CD14-positive monocyte (primary cell): ENCODE results near the gene TGFB3. TPM values are rescaled to one million over a fixed set of nuclear protein-coding genes. Genes with fewer than 3 reads are reported as not detected.

ENCODE experiments used
- DNase-seq, 3 donors: peaks; one replicate each; pipeline ENCODE4 v3.0.0-alpha.2; 2011 to 2022
- H2AFZ ChIP-seq: 2 replicates; pipeline ENCODE4 v1.6.0; 2012; ENCODE audit warnings: mild to moderate bottlenecking, low read depth, low read length, inconsistent platforms; ENCODE audit not compliant: insufficient read depth, poor library complexity, severe bottlenecking
- H3K27ac ChIP-seq, 2 donors: 1 replicate in 1 of 2; 2 replicates in 1 of 2; pipeline ENCODE4 v1.5.1; 2012 to 2013; ENCODE audit warnings: low read length in 2 of 2, control low read depth in 1 of 2, inconsistent platforms in 1 of 2, low read depth in 1 of 2, mild to moderate bottlenecking in 1 of 2
- H3K27me3 ChIP-seq, 2 donors: one replicate each; pipeline versions ENCODE4 v1.6.0 to v1.6.1; 2011 to 2013; ENCODE audit warnings: low read length in 2 of 2; ENCODE audit not compliant: control insufficient read depth in 2 of 2, insufficient read depth in 2 of 2
- H3K36me3 ChIP-seq, 2 donors: replicated peaks in 1 of 2; 1 replicate in 1 of 2; 2 replicates in 1 of 2; pipeline versions ENCODE4 v1.5.1 to v1.6.1; 2012 to 2013; ENCODE audit warnings: low read length in 2 of 2, control low read depth in 1 of 2, inconsistent platforms in 1 of 2, mild to moderate bottlenecking in 1 of 2; ENCODE audit not compliant: insufficient read depth in 2 of 2, control insufficient read depth in 1 of 2
- H3K4me1 ChIP-seq, 2 donors: 1 replicate in 1 of 2; 2 replicates in 1 of 2; pipeline versions ENCODE4 v1.5.1 to v1.6.1; 2012 to 2013; ENCODE audit warnings: low read length in 2 of 2, control low read depth in 1 of 2, inconsistent platforms in 1 of 2, mild to moderate bottlenecking in 1 of 2, moderate library complexity in 1 of 2; ENCODE audit not compliant: insufficient read depth in 2 of 2, control insufficient read depth in 1 of 2
- H3K4me2 ChIP-seq: replicated peaks from 2 replicates; pipeline ENCODE3; 2012; ENCODE audit warnings: low read length, moderate library complexity, mild to moderate bottlenecking; ENCODE audit not compliant: poor library complexity, severe bottlenecking; ENCODE audit errors: extremely low read depth
- H3K4me3 ChIP-seq, 3 experiments: fragments of 200-600 bp in 1 of 3; sonication (generic) in 1 of 3; replicated peaks in 1 of 3; 1 replicate in 2 of 3; 2 replicates in 1 of 3; pipeline ENCODE4 v1.5.1; 2011 to 2013; ENCODE audit warnings: low read length in 3 of 3, mild to moderate bottlenecking in 3 of 3, control low read depth in 2 of 3, low read depth in 2 of 3, inconsistent platforms in 1 of 3, moderate library complexity in 1 of 3
- H3K79me2 ChIP-seq: 2 replicates; pipeline ENCODE4 v1.6.0; 2012; ENCODE audit warnings: mild to moderate bottlenecking, control low read depth, inconsistent platforms, low read length, moderate library complexity; ENCODE audit not compliant: insufficient read depth
- H3K9ac ChIP-seq: 2 replicates; pipeline ENCODE4 v1.6.0; 2017; ENCODE audit warnings: low read length, mild to moderate bottlenecking; ENCODE audit not compliant: insufficient read depth, poor library complexity, severe bottlenecking
- H3K9me3 ChIP-seq, 2 donors: replicated peaks in 1 of 2; 1 replicate in 1 of 2; 2 replicates in 1 of 2; pipeline versions ENCODE4 v1.5.1 to v1.6.1; 2012 to 2013; ENCODE audit warnings: low read length in 2 of 2, control low read depth in 1 of 2; ENCODE audit not compliant: control insufficient read depth in 1 of 2, insufficient read depth in 1 of 2
- H4K20me1 ChIP-seq: 2 replicates; pipeline ENCODE4 v1.6.0; 2012; ENCODE audit warnings: mild to moderate bottlenecking, low read length, control low read depth, moderate library complexity; ENCODE audit not compliant: insufficient read depth
- H3K27ac Mint-ChIP-seq, 7 donors: one replicate each; pipeline ENCODE4 v1.8.0; 2020; ENCODE audit warnings: mild to moderate bottlenecking in 7 of 7, mixed read lengths in 7 of 7, moderate library complexity in 6 of 7, inconsistent platforms in 2 of 7
- H3K27me3 Mint-ChIP-seq, 3 donors: one replicate each; pipeline ENCODE4 v1.8.0; 2021 to 2022; ENCODE audit warnings: low read depth in 3 of 3, mild to moderate bottlenecking in 3 of 3, mixed read lengths in 3 of 3, moderate library complexity in 3 of 3, inconsistent platforms in 1 of 3
- H3K36me3 Mint-ChIP-seq, 2 donors: one replicate each; pipeline ENCODE4 v1.8.0; 2020; ENCODE audit warnings: mixed read lengths in 2 of 2, inconsistent platforms in 1 of 2, mild to moderate bottlenecking in 1 of 2
- H3K4me1 Mint-ChIP-seq: one replicate; pipeline ENCODE4 v1.8.0; 2020; ENCODE audit warnings: mild to moderate bottlenecking, mixed read lengths
- H3K4me3 Mint-ChIP-seq, 2 donors: one replicate each; pipeline ENCODE4 v1.8.0; 2020; ENCODE audit warnings: mild to moderate bottlenecking in 2 of 2, mixed read lengths in 2 of 2, moderate library complexity in 1 of 2
- H3K9me3 Mint-ChIP-seq, 7 donors: one replicate each; pipeline ENCODE4 v1.8.0; 2020 to 2022; ENCODE audit warnings: mixed read lengths in 7 of 7, mild to moderate bottlenecking in 6 of 7, moderate library complexity in 6 of 7, inconsistent platforms in 2 of 7
- WGBS: methylation state at CpG from one replicate; pipeline ENCODE4 v1.1.5; 2013; ENCODE audit warnings: missing lambda C conversion rate; ENCODE audit not compliant: insufficient coverage; 5-methylcytosine and 5-hydroxymethylcytosine counted together
- intact Hi-C, 2 donors: fragments of 100-400 bp; cut with micrococcal nuclease; formaldehyde crosslinking; loops; one replicate each; pipeline versions ENCODE4 v1.15.0 to v1.15.1; 2023
- polyA plus RNA-seq, 3 donors: library from polyadenylated mRNA; depleted of rRNA in 1 of 3; unstranded in 2 of 3; stranded (reverse) in 1 of 3; fragments of 300-500 nt in 2 of 3; fragments of >200 nt in 1 of 3; fragmentation: Illumina TruSeq in 2 of 3; gene quantifications; 1 replicate in 2 of 3; 2 replicates in 1 of 3; pipeline ENCODE4 v1.2.3, GENCODE V29; 2012 to 2021
- TF ChIP-seq, protein P1 (sequence below): fragments of 200-600 bp; IDR thresholded peaks from one replicate; pipeline ENCODE4 v1.8.0; 2022; ENCODE audit warnings: antibody characterized with exemption, mild to moderate bottlenecking

The TGFB3 gene
- polyA plus RNA-seq, 3 donors, result 0.07 to 1.8 TPM; not detected in 1

DNA sequence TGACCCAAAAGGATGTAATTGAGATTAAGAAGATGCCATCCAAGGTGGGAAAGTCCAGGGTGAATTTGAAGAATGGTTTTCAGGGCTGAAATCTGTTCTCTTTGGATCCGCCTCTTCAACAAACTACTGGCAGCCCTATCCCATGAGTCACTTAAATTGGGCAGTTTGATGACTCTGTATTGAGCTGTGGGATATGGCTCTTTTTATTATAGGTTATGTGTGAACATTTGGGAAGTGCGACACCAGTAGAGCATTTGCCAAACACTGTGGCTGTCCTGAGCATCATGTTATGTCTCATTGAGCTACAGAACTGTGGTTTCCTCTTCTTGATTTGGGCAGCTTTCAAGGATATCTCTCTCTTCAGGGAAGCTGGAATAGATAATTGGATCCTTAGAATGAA is 26.1 kb upstream of the TGFB3 start:
- intact Hi-C loops, result no loop called here
- H3K27ac ChIP-seq, result no peak overlapping the region
- no peaks in the 10 kb centered on the region for H4K20me1 ChIP-seq
- H3K36me3 Mint-ChIP-seq, result peaks cover 12 to 15% of the 10 kb centered on the region in 2 donors
- TF ChIP-seq, protein P1, sequence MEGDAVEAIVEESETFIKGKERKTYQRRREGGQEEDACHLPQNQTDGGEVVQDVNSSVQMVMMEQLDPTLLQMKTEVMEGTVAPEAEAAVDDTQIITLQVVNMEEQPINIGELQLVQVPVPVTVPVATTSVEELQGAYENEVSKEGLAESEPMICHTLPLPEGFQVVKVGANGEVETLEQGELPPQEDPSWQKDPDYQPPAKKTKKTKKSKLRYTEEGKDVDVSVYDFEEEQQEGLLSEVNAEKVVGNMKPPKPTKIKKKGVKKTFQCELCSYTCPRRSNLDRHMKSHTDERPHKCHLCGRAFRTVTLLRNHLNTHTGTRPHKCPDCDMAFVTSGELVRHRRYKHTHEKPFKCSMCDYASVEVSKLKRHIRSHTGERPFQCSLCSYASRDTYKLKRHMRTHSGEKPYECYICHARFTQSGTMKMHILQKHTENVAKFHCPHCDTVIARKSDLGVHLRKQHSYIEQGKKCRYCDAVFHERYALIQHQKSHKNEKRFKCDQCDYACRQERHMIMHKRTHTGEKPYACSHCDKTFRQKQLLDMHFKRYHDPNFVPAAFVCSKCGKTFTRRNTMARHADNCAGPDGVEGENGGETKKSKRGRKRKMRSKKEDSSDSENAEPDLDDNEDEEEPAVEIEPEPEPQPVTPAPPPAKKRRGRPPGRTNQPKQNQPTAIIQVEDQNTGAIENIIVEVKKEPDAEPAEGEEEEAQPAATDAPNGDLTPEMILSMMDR, result no peak
- no peak overlapping the region for H3K4me3 ChIP-seq
- peaks cover 3% of the 10 kb centered on the region for H3K4me1 Mint-ChIP-seq
- no peak overlapping the region for H2AFZ ChIP-seq
- H3K27ac Mint-ChIP-seq, result no peak overlapping the region
- no peak overlapping the region for H3K9ac ChIP-seq
- peaks cover 0 to 4% (median 1%) of the 10 kb centered on the region in 3 donors for H3K27me3 Mint-ChIP-seq
- no peaks in the 10 kb centered on the region for H3K27me3 ChIP-seq
- H3K4me3 Mint-ChIP-seq, result no peak overlapping the region
- no peaks in the 10 kb centered on the region for H3K36me3 ChIP-seq
- peaks cover 0 to 5% of the 10 kb centered on the region in 2 donors for H3K9me3 ChIP-seq
- H3K79me2 ChIP-seq, result no peaks in the 10 kb centered on the region
- WGBS, result 100% methylated on average over 1 of the region's 2 CpGs
- H3K9me3 Mint-ChIP-seq, result peaks cover 0 to 15% (median 9%) of the 10 kb centered on the region in 7 donors
- no peak for DNase-seq
- no peaks in the 10 kb centered on the region for H3K4me1 ChIP-seq
- no peak overlapping the region for H3K4me2 ChIP-seq

DNA sequence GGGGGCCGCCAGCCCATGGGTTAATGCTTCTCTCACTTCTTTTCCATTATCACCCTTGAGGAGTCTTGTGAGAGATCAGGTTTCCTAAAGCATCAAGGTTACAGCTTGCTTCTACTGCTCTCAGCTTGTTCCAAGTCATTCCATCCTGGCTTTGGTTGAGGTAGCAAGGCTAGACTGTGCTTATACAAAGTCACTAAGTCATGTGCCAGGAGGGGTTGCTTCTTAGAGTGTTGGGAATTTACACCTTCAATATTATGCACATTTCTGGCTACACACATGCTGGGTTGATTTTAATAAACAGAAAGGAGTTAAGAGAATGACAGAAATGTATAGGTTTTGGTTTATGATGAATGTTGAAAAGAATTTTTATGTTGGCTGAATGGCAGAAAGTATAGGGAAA is 25.6 kb upstream of the TGFB3 start:
- H4K20me1 ChIP-seq, result no peaks in the 10 kb centered on the region
- TF ChIP-seq, protein P1, result no peak
- Mint-ChIP-seq H3K9me3 (peaks cover 0 to 15% (median 9%) of the 10 kb centered on the region in 7 donors), H3K27ac (no peak overlapping the region), H3K4me3 (no peak overlapping the region), H3K4me1 (peaks cover 3% of the 10 kb centered on the region), H3K36me3 (peaks cover 12 to 15% of the 10 kb centered on the region in 2 donors), H3K27me3 (peaks cover 0 to 4% (median 1%) of the 10 kb centered on the region in 3 donors)
- no peaks in the 10 kb centered on the region for H3K79me2 ChIP-seq
- no peak overlapping the region for H2AFZ ChIP-seq
- H3K27me3 ChIP-seq, result no peaks in the 10 kb centered on the region
- H3K9ac ChIP-seq, result no peak overlapping the region
- intact Hi-C loops, result no loop called here
- no peaks in the 10 kb centered on the region for H3K4me1 ChIP-seq
- no peak overlapping the region for H3K4me2 ChIP-seq
- WGBS, result no CpG with 5 or more reads among the region's 1 CpG
- no peak for DNase-seq
- H3K4me3 ChIP-seq, result no peak overlapping the region
- H3K9me3 ChIP-seq, result peaks cover 0 to 5% of the 10 kb centered on the region in 2 donors
- H3K27ac ChIP-seq, result no peak overlapping the region
- H3K36me3 ChIP-seq, result no peaks in the 10 kb centered on the region
